Panc1 (cell line): ENCODE results near the gene CCDC192.

Experiments
- POLR2AphosphoS5 ChIP-seq: IDR thresholded peaks from 2 replicates; pipeline ENCODE4 v1.6.1; 2012; ENCODE audit warnings: mild to moderate bottlenecking, low read depth, low read length, moderate library complexity
- TF ChIP-seq, protein P1 (sequence below): fragments of 450-650 bp; IDR thresholded peaks from 2 replicates; pipeline ENCODE4 v1.5.1; 2017; ENCODE audit warnings: mild to moderate bottlenecking

DNA sequence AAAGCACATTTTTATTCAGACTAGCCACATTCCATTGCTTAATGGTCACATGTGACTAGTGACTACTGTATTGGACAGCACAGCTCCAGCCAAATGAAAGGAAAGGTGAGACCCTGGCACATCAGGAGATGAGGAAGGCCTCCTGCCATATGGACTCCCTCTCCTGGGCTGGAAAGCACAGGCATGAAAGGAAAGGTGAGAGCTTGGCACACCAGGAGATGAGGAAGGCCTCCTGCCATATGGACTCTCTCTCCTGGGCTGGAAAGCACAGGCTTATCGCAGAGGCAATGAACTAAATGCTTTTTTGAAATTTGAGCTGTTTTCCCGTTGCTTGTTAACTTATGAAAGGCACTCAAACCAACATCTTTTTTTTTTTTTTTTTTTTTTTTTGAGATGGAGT is 235.6 kb downstream of the CCDC192 start:
- TF ChIP-seq, protein P1, sequence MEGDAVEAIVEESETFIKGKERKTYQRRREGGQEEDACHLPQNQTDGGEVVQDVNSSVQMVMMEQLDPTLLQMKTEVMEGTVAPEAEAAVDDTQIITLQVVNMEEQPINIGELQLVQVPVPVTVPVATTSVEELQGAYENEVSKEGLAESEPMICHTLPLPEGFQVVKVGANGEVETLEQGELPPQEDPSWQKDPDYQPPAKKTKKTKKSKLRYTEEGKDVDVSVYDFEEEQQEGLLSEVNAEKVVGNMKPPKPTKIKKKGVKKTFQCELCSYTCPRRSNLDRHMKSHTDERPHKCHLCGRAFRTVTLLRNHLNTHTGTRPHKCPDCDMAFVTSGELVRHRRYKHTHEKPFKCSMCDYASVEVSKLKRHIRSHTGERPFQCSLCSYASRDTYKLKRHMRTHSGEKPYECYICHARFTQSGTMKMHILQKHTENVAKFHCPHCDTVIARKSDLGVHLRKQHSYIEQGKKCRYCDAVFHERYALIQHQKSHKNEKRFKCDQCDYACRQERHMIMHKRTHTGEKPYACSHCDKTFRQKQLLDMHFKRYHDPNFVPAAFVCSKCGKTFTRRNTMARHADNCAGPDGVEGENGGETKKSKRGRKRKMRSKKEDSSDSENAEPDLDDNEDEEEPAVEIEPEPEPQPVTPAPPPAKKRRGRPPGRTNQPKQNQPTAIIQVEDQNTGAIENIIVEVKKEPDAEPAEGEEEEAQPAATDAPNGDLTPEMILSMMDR = no peak
- no peak for TF ChIP-seq POLR2AphosphoS5
